Measurements from ENCODE around the gene SEC61G.
A peak's percentile ranks its signal among the peaks of the same experiment; 100 is the strongest.

The SEC61G gene

DNA sequence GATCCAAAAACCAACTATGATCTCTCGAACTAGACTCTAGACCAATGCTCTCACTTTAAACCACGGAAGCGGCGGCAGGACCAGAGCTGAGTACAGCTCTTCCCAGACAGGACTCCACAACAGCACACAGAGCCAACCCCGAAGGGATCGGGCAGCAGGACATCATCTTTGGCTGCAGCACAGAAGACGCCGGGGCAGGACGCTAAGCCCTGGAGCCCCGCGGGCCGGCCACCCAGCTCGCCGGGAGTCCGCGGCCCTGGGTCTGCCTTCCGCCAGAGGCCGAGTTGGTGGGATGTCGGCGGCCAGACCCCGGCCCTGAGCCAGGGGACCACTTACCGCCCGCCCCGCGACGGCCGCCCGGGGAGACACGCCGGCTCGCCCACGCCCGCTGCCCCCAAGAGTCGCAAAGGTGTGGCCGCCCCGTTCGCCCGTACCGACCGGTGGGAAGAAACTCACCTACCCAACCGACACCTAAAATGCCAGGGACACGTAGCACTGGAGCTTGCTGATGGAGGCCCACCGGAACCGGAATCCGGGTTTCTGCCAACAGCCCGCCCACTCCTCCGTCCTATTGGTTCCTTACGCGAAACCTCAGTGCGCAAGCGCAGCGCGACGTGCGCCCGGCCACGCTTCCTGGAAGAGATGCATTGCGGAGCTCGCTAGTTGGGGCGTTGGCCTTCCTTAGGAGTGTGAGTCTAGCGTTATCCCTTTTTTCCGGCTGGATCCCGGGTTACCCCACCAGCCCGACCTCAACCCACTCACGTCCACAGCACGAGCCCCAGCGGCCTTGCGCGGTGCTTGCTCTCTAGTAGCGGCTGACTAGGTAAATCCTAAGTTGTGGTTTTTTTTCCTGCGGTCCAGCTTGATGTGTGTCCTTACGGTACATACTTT, at the start of gene SEC61G:
Gene SEC61G, minus strand, starts transcription at position 510 of the 891 bp plus-strand sequence. CDS start 1,623 bp downstream, outside the sequence.
- peak; percentile 17 for FAIRE-seq

DNA sequence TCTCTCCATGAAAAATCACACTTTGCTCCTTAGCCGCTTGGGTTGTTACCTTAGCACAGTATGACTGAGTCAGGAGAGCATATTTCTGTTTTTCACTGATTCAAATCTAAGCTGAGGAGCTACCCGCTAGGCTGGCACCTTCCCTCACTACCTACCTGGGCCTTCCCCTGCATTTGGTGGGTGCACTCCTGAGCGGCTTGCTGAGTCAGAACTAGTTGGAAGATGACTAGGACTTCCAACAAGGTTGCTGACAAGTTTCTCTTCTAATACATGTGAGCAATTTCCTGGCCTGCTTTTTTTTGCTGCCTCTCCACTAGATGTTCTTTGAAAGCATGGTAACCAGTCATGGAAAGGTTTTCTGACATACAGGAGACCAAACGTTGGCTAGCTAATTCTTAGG, 43.8 kb upstream of the SEC61G start:
- no peak for FAIRE-seq

DNA sequence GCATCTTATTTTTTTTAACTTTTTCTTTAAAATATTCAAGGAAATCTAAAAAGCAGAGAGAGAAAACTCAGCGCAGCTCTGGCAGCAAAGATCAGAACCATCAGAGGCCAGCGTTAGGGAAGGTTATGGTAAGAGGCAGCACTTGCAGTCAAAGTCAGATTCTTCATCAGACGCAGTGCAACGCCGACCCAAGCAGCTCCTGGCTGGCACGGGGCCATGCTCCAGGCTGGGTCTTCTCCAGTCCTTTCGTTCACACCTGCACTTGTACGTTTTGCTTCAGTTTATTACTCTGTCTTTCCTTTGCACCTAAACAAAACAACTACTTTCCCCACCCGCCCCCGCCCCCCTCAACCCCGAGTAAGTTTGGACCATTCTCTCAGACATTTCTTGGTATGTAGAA, 43.1 kb upstream of the SEC61G start:
- no peak for FAIRE-seq

DNA sequence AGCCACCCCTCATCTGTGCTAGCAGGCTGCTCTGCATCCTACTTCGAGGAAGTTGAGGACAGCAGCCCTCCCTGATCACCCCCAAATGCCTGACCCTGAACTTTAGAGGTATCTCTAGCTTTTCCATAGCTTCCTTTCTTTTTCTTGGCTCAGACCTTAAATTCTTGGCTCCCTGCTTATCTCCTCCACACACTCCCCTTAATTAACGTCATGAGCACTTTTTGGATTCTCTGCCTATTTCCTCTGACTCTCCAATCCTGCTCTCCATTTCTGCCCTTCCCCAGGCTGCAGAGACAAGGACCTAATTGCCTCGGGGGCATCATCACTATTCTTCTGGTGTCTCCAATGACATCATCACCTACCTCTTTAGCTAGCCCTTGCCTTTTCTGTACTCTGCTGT, 40.8 kb upstream of the SEC61G start:
- no peak for FAIRE-seq

DNA sequence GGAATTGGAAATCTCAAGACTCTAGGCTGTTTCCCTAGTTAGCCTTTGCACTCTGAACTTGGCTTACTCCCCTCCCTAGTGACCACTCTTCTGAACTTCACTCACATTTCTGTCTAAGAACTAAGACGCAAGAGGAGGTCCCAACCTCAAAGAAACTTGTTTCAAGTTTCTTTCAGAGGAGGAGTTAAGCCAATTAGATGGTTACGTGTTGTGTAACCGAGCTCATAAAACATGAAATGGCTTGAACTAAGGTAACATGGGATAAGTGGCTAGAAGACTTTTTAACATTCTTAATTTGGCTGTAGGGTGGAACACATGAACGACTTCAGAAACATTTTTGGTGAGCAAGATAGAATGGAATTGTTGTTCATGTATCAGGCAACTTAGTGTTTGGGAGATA, 39.5 kb upstream of the SEC61G start:
- no peak for FAIRE-seq

DNA sequence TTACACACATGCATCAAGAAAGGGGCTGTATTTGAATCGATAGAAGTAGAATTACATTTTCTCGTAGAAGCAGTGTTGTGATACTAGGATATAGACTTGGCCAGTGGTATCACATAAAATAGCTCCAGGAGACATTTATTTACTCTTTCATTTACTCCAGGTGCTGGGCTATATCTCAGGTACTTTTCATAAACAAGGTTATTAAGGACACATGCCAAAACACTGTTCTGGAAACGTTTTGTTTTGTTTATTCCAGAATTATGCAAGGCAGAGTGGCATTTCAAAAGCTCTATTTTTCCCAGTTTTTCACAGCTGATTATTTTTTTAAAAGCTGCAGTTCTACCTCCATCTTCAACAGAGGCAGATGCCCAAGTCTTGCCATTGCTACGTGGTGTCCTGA, 37.8 kb upstream of the SEC61G start:
- FAIRE-seq: no peak

DNA sequence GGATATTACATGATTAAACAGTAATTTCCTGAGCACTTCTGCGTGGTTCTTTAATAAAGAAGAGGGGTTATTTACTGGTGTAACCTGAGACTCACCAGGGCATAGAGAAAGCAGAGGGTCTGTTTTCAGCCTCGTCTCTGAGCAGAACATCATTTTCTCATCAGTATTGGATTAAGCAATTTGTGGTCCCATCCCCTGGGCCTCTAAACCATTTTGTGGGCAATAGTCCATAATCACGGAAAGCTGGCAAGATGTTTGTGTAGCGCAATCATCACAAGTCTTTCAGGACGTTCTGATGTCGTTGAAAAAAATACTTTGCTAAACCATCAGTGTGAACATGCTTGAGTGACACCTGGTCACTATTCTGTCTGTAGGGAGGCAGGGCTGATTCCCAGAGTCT, 37.1 kb upstream of the SEC61G start:
- no peak for FAIRE-seq

DNA sequence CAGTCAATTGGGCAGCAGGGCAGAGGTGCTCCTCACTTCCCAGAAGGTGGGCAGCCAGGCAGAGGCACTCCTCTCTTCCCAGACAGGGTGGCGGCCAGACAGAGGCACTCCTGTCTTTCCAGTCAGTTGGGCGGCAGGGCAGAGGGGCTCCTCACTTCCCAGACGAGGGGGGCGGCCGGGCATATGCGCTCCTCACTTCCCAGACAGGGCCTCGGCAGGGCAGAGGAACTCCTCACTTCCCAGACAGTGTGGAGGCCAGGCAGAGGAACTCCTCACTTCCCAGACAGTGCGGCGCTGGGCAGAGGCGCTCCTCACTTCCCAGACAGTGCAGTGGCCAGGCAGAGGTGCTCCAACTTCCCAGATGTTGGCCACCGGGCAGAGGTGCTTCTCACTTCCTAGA, 33.4 kb upstream of the SEC61G start:
- FAIRE-seq: no peak

DNA sequence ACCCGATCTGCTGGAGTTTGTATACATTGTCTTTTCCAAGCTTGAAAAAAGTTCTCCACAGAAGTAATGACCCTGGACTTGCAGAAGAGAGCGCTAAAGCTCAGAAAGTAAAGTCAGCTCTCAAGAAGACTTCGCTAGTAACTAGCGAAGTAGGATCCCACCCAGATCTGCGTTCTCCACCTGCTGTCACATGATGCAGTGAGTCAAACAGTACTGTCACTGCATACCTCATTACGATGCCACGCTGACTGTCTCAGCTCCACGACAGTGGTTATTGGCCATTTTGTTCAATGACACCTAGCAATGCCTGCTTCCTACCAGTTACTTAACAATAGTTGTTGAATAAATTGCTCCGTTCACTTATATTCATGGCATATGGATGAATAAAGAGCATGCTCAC, 29.7 kb upstream of the SEC61G start:
- FAIRE-seq: peak; percentile 5

DNA sequence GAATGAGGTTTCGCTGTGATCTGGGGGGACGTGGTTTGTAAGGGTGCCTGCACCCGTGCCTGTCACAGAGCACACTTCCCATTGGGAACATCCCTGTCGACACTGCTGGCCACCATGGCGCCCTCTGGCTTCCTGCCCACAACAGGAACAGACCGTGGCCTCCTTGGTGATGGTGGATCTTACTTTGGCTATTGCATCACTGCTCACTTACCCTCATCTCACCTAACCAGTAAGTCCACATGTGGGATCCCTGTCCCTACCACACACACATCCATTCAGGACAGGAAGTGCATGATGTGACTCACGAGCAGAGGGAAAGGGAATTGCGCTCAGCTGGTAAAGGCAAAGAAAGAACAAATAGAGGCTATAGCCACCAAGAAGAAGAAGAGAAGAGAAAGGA, 26.2 kb upstream of the SEC61G start:
- no peak for FAIRE-seq

DNA sequence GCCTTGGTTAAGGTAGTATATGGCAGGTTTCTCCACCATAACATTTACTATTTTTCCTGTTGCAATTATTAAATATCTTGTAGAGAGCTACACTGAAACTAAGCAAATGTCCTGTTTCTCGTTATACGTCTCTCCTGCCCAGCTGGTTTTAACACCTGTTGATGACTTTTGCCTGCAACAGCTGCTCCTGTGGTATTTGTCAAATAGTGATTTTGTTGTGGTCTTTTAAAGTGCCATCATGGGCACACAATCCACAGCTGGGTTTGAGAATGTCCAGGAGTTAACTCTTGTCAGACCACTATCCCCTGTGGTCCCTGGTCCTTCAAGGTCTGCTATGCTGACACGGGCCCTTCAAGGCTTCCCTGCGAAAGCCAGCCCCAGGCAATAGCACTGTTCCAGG, 24.9 kb upstream of the SEC61G start:
- no peak for FAIRE-seq

DNA sequence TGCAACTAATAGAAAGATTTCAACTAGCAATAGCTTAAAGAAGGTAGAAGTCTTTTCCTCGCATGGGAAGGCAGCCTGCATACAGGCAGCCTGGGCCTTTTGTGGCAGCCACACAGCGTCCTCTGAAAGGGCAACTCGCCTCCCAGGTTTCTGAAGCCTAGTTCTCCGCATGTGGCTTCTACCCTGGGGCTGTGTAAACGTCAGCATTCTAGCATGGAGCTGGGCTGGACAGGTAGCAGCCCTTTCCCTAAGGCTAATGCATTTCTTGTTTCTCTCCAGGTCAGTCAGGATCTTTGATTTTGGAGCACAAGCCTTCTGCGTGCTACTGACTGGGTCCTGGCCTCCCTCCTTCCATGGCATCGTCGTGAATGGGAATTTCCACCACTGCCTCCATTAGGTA, 23.8 kb upstream of the SEC61G start:
- no peak for FAIRE-seq

DNA sequence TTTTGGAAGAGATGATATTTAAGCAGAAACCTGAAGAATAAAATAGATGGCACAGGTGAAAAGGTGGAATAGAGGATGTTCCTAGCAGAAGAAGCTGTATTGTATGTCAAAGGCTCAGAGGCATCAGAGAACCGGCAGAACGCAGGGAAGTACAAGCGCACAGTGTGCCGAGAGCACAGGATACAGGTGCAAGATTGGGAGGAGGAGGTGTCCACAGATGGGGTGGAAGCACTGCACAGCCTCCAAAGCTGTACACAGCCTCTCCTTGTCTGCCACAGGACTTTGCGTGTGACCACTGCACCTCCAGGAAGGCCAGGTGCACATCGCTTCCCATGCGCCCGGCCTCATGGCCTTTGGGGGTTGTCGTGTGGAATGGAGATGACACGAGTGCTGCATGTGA, 23.3 kb upstream of the SEC61G start:
- FAIRE-seq: no peak

DNA sequence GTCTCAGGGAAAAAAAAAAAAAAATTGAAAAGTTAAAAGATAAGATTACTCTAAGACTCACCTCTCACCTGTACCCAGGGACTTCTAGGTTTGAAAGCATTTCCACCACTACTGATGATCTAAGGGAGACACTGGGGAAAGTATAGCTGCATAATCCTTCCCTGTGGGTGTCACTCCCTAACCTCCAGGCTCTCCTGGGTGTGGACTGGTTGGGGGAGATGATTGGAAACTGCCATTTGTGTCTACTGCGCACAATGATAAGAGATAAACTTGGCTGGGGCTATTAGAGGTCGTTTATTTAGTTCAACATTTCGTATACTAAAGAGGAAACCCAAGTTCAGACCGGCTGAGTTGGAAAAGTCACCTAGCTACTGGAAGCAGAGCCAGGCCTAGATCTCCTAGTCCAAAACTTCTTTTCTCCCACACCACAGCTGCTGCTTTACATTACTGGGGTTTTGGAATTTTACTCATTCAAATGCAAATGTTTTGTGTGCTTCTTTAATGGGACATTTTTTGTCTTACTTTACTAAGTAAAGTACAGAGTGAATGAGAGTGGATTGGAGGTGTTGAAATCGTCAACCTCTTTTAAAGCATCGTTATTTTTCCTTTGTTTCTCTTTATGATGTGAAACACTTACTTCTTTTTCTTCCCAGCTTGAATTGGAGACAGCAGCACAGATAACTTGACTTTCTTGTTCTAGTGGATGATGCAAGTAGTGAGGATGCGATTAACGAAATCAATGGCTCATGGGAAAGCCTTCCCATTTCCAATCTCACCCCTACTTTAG, 22.3 kb upstream of the SEC61G start:
- no peak for FAIRE-seq

DNA sequence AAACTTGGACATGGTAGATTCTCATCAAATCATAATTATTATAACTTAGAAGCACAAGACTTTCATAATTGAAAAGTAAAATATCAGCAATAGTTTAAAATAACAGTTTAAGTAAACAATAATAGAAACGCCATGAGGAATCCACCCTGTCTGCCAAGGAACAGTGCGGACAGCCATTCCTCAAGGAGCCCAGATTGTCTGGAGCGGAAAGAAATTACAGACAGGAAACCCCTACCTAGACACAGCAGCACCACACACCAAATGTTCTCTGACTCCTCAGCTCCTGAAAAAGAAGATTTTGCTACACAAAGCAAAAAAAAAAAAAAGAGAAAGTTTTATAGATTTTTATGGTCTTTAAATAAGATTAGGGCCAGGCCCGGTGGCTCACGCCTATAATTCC, 21.5 kb upstream of the SEC61G start:
- no peak for FAIRE-seq

DNA sequence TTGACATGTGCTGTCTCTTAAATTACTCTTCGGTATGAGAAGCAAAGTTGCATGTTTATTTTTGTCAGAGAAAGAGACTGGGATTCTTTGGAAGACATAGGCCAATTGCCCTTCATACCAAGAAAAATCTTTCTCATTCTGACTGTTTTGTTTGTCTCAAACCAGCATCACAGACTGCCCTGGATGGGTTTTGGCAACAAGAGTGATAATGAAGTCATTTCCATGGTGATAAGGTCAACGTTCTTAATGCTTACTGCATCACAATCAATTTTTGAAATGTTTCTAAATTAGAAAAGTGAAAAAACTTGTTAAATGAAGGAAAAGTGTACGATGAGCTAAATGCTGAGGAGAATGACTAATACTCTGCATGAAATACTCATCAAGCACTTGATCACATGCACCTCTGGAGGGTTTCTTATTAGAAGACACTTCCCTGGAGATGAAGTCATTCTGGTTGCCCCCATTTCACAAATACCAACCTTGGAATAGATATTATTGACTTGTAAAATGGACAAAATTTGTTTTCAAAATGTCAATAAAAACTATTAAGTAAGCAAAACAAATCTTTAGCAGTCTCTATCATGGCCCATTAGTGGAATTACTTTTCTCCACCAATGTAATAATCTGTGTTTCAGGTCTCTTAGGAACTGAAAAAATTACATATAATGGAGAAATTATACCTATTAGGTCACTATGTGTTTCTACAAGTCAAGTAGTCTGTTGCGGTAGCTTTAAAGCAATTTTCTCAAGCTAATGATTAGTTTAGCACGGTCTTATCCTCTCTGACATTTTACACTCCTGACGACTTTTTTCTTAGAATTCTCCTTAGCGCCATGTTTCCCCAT, 19.9 kb upstream of the SEC61G start:
- FAIRE-seq: no peak

DNA sequence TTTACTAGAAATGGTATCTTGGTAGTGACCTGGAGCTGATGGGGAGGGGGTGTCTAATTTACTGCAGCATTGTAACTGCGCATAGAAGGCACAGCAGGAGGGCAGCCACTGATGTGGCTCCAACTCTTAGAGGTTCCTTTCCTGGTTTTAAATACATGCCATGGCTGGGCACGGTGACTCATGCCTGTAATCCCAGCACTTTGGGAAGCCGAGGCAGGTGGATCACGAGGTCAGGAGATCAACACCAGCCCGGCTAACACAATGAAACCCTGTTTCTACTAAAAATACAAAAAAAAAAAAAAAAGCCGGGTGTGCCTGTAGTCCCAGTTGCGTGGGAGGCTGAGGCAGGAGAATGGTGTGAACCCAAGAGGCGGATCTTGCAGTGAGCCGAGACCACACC, 19.2 kb upstream of the SEC61G start:
- FAIRE-seq: no peak

DNA sequence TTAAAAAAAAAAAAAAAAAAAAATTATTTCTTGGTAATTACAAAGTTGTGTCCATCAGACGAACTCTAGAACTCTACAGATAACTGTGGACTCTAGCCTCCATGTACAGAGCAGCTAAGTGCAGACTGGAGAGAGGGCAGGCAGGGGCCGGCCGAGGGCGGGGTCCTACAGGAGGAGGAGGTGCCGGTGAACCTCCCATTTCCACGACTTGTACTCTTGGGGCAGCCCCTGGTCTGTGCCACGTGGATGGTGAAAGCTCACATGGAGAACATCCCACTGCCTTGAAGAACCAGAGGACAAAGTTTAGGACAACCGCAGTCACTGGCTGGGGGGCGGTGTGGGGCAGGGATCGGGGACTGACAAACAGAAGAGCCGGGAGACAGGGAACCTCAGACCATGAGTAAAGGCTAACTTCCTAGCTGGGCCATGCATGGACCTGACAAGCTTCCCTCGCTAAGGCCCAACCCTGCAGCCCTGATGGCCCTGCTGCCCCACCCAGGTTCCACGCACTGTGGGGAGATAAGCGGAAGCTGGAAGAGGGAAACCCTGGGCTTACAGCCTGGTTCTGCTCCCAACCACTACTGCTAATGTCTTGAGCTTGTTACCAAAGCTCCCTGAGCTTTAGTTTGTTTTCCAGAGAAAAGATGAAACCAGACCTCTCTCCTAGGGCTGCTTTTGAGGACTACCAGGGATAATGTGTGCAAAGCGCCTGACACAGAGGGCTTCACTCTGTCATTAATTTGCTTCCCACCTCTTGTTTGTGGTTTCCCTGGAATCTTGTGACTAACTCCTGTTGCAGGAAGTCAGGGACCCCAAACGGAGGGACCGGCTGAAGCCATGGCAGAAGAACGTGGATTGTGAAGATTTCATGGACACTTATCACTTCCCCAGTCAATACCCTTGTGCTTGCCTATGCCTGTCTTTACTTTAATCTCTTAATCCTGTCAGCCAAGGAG, 16.1 kb upstream of the SEC61G start:
- no peak for FAIRE-seq

DNA sequence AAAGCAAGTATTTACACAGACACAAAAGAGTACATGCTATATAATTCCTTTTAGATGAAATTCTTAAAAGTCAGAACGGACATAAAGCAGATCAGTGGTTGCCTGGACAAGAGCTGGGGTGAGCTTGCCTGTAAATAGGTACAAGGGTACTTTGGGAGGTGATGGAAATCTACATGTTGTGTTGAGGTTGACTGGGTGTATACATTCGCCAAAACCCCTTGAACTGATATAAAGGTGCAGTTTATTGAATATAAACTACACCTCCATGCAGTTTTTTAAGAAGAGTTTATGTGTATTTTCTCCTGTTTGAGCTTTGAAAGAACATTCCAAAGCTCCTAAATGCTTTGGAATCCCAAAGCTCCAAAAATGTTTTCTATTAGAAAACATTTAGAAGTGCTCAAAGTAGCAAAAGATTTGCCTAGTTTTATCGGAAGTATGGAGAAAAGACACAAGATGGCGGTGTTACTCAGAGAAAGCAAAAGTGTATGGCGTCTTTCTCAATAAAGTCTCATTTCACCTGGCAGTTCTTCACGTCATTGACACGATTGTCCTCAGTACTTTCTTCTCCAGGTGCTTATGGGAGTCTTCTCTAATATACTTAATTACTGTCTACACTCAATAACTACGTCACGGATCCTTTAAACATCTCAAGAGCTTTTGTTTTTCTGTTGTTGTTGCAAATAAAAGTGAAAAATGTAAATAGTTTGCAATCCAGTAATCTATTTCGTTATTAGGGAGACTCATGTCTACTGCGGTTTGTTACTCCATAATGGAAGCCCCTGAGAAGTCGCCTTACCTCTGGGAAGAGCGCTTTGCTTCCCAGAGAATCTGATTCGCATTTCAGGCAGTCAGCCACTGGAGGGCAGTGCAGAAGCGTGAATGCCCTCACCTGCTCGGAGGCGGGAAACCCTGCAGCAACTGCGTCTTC, 14.7 kb upstream of the SEC61G start:
- FAIRE-seq: no peak

DNA sequence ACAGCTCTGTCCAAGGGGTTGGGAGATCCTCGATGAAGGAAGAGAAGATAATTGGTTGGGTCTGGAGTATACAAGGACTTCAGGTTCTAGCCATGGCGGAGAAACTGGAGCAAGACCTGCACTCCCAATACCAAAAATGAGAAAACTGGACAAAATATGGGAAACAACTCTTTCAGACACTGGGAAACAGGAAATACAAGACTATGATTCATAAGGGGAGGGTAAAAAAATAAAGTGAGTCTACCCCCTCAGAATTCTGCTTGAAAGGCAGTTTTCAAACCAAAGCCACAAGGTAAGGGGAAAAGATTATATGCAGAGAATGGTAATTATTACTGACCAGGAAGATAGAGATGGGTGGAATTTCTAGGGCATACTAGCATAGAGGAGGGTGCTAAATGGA, 10.2 kb upstream of the SEC61G start:
- FAIRE-seq: no peak

DNA sequence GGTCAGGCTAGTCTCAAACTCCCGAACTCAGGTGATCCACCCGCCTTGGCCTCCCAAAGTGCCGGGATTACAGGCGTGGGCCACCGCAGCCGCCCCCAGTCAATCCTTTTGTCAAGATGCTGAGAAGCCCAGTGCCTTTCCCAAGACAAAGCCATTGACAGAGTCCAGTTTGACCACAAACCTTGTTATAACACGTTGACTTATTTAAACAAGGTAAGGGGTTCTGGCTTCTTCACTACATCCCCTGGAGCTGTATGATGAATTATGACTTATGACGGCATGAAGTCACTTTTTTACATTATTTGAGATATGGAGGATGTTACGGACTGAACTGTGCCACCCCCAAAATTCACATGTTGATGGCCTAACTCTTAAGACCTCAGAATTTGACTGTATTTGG, 5.8 kb upstream of the SEC61G start:
- FAIRE-seq: no peak

Data from islet of Langerhans (tissue), 1 donor.